ENCODE results near the gene NMU. TPM values are rescaled to one million over a fixed set of nuclear protein-coding genes. Genes with fewer than 3 reads are reported as not detected.

The NMU gene
- total and polyA plus RNA-seq, 2 experiments from 2014 or later, result 40.2 to 96.3 TPM

GRCh38 chr4:55613621-55614020 lies 22.5 kb downstream of the NMU start:
- DNase-seq (ENCODE audit: low spot score), result peak; percentile 32
- no peak for TF ChIP-seq ETS1 (IDR thresholded peaks at IDR 0.05)
- no peak for TF ChIP-seq STAT1 (IDR thresholded peaks at IDR 0.05; ENCODE audit: unreplicated experiment)
- TF ChIP-seq ZNF462 (CRISPR knock-in tag; IDR thresholded peaks at IDR 0.05), result no peak
- no peak for TF ChIP-seq EZH2phosphoT487 (IDR thresholded peaks at IDR 0.05; ENCODE audit: unreplicated experiment)
- no peak for TF ChIP-seq EZH2 (IDR thresholded peaks at IDR 0.05; ENCODE audit: low read depth, unreplicated experiment)
- TF ChIP-seq JUNB (IDR thresholded peaks at IDR 0.05; ENCODE audit: unreplicated experiment), result no peak
- TF ChIP-seq NANOG (IDR thresholded peaks at IDR 0.05; ENCODE audit: borderline replicate concordance), result no peak
- TF ChIP-seq POLR2AphosphoS5 (IDR thresholded peaks at IDR 0.05; ENCODE audit: low read depth), result no peak
- no peak for TF ChIP-seq CTCF (conservative IDR thresholded peaks at IDR 0.05; ENCODE audit: low read depth in 2 of 2)
- no peak for TF ChIP-seq REST (IDR thresholded peaks at IDR 0.05; ENCODE audit: unreplicated experiment)
- TF ChIP-seq ZNF114 (CRISPR knock-in tag; IDR thresholded peaks at IDR 0.05), result no peak
- no peak for TF ChIP-seq ZNF331 (CRISPR knock-in tag; IDR thresholded peaks at IDR 0.05; ENCODE audit: low read depth)
- TF ChIP-seq CREB1 (CRISPR knock-in tag; IDR thresholded peaks at IDR 0.05; ENCODE audit: low read depth), result no peak
- peak overlapping the region; percentile 56; the same call in 1 of the 2 replicates for H3K27ac Mint-ChIP-seq
- no peaks in the 10 kb centered on the region for H3K9me3 Mint-ChIP-seq
- Histone ChIP-seq H3K27ac (ENCODE audit: low read depth) (no peak overlapping the region), H3K4me3 (no peak overlapping the region), H3K27me3 (ENCODE audit: insufficient read depth) (no peaks in the 10 kb centered on the region), H3K4me2 (no peak overlapping the region), H2AFZ (no peak overlapping the region), H4K20me1 (replicated peaks; ENCODE audit: insufficient read depth) (no peaks in the 10 kb centered on the region), H3K4me1 (ENCODE audit: insufficient read depth) (peaks cover 5% of the 10 kb centered on the region), H3K79me2 (replicated peaks; ENCODE audit: insufficient read depth) (peaks cover 5% of the 10 kb centered on the region), H3K36me3 (ENCODE audit: insufficient read depth) (no peaks in the 10 kb centered on the region), H3F3A (replicated peaks; ENCODE audit: low read depth) (no peaks in the 10 kb centered on the region), H3K9me2 (ENCODE audit: insufficient read depth) (no peaks in the 10 kb centered on the region)
- peak; percentile 63 for ATAC-seq
- H3K27me3 Mint-ChIP-seq (ENCODE audit: insufficient read depth, low read depth, poor library complexity), result peaks cover under 1% of the 10 kb centered on the region
- H3K36me3 Mint-ChIP-seq (ENCODE audit: low read depth), result peaks cover 6% of the 10 kb centered on the region; the same call in 2 of the 3 replicates
- H3K4me1 Mint-ChIP-seq, result peaks cover 11% of the 10 kb centered on the region
- H3K4me3 Mint-ChIP-seq, result no peak overlapping the region

Data from GM23338 (cell line).